SH-SY5Y (cell line): Measurements from ENCODE around the gene MACROD2.

Source experiments
- GATA2 ChIP-seq: IDR thresholded peaks from 2 replicates; pipeline ENCODE4 v1.6.1; 2011; ENCODE audit warnings: mild to moderate bottlenecking, low read depth, low read length
- GATA3 ChIP-seq: IDR thresholded peaks from 2 replicates; pipeline ENCODE4 v1.6.1; 2011; ENCODE audit warnings: low read depth, mild to moderate bottlenecking, low read length, moderate library complexity

DNA sequence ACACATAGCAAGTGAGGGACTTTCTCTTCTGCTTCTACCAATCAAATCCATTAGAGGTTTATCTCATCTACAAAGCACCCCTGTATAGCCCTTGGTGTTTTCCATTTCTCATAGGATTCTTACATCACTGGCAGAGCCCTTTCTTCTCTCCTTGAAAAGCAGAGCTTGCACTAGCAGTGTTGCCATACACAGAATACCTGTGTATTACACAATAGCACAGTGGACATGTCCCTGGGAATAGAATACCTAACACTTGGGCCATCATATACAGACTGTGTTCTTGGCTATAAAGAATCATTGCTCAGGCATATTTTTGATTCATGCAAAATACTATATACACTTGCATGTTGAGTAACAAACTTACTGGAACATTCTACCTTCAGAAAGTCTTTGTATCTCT is 1996.0 kb downstream of the MACROD2 start:
- TF ChIP-seq GATA3 (no peak), GATA2 (no peak)
